LHCN-M2 (cell line): ENCODE results near the gene SLC2A14. TPM values are rescaled to one million over a fixed set of nuclear protein-coding genes. Genes with fewer than 3 reads are reported as not detected.
"Not testable (repeated sequence)": the region's sequence is repeated elsewhere in the genome, so short reads cannot be mapped to it uniquely, and the experiment has no call there.

Experiments
- DNase-seq: peaks from one replicate; pipeline ENCODE4 v3.0.0-alpha.2; 2012; ENCODE audit warnings: low read depth
- total RNA-seq: library from RNA; depleted of rRNA; stranded (reverse); fragments of >200 nt; gene quantifications from 2 replicates; pipeline ENCODE4 v1.2.3, GENCODE V29; 2014

Gene SLC2A14
- total RNA-seq, 1 experiment from 2014 or later, result not detected

- DNase-seq, result no peak
Measured at GRCh38 chr12:7870335-7870734, 2.4 kb downstream of the SLC2A14 start.

- no peak for DNase-seq
Measured at GRCh38 chr12:7869137-7869536, 3.6 kb downstream of the SLC2A14 start.

- no peak for DNase-seq
Measured at GRCh38 chr12:7868391-7868790, 4.3 kb downstream of the SLC2A14 start.

- no peak for DNase-seq
Measured at GRCh38 chr12:7864601-7865150, 8.0 kb downstream of the SLC2A14 start.

GRCh38 chr12:7862814-7863348 lies 9.8 kb downstream of the SLC2A14 start:
- not testable (repeated sequence) for DNase-seq

- not testable (repeated sequence) for DNase-seq
Measured at GRCh38 chr12:7862301-7862700, 10.4 kb downstream of the SLC2A14 start.

- peak; percentile 92 for DNase-seq
Measured at GRCh38 chr12:7859552-7859951, 13.2 kb downstream of the SLC2A14 start.

GRCh38 chr12:7857971-7858370 lies 14.7 kb downstream of the SLC2A14 start:
- no peak for DNase-seq

GRCh38 chr12:7856516-7856915 lies 16.2 kb downstream of the SLC2A14 start:
- no peak for DNase-seq

GRCh38 chr12:7853557-7853956 lies 19.2 kb downstream of the SLC2A14 start:
- no peak for DNase-seq

GRCh38 chr12:7851622-7852081 lies 21.1 kb downstream of the SLC2A14 start:
- DNase-seq, result not testable (repeated sequence)

- DNase-seq, result not testable (repeated sequence)
Measured at GRCh38 chr12:7850099-7850498, 22.6 kb downstream of the SLC2A14 start.

- not testable (repeated sequence) for DNase-seq
Measured at GRCh38 chr12:7848098-7848422, 24.7 kb downstream of the SLC2A14 start.

GRCh38 chr12:7847226-7848097 lies 25.3 kb downstream of the SLC2A14 start:
- DNase-seq, result not testable (repeated sequence)

GRCh38 chr12:7844116-7844515 lies 28.6 kb downstream of the SLC2A14 start:
- no peak for DNase-seq

GRCh38 chr12:7843583-7843982 lies 29.1 kb downstream of the SLC2A14 start:
- DNase-seq, result not testable (repeated sequence)

- DNase-seq, result not testable (repeated sequence)
Measured at GRCh38 chr12:7843149-7843548, 29.6 kb downstream of the SLC2A14 start.

- DNase-seq, result not testable (repeated sequence)
Measured at GRCh38 chr12:7842444-7842843, 30.3 kb downstream of the SLC2A14 start.

- DNase-seq, result not testable (repeated sequence)
Measured at GRCh38 chr12:7839848-7840247, 32.9 kb downstream of the SLC2A14 start.

- DNase-seq, result peak; percentile 6
Measured at GRCh38 chr12:7839226-7839625, 33.5 kb downstream of the SLC2A14 start.

GRCh38 chr12:7837366-7837765 lies 35.3 kb downstream of the SLC2A14 start:
- DNase-seq, result no peak

- no peak for DNase-seq
Measured at GRCh38 chr12:7835766-7836165, 36.9 kb downstream of the SLC2A14 start.

GRCh38 chr12:7835116-7835515 lies 37.6 kb downstream of the SLC2A14 start:
- DNase-seq, result no peak
